Measurements from ENCODE around the gene HTRA2. TPM values are rescaled to one million over a fixed set of nuclear protein-coding genes. Genes with fewer than 3 reads are reported as not detected.
A peak's percentile ranks its signal among the peaks of the same experiment; 100 is the strongest.

The HTRA2 gene
- total RNA-seq, 1 donor from 2014 or later, result 53.1 TPM

GRCh38 chr2:74532222-74532621 is 2.5 kb downstream of the HTRA2 start:
- ChIA-PET POLR2A (interaction anchor here (0.7 to 8.8 kb wide), 10 partner anchors 24 to 354 kb away, joined by 3 to 63 read pairs (median 7); partner anchors contain the start of genes CCDC142, INO80B, MOB1A and MRPL53), CTCF (interaction anchor here (0.7 to 4.4 kb wide), 17 partner anchors 25 to 705 kb away, joined by 3 to 34 read pairs (median 3); partner anchors contain the start of genes CCDC142, LBX2, MRPL53 and PCGF1)
- Mint-ChIP-seq H3K27me3 (no peaks in the 10 kb centered on the region), H3K4me1 (peaks cover 41% of the 10 kb centered on the region), H3K9me3 (no peaks in the 10 kb centered on the region), H3K27ac (peak overlapping the region; percentile 96), H3K36me3 (ENCODE audit: low read depth) (peaks cover 49% of the 10 kb centered on the region), H3K4me3 (peak overlapping the region; percentile 56)
- ATAC-seq (ENCODE audit: low read depth) (no peak), DNase-seq (no peak)
- intact Hi-C loops (cut with micrococcal nuclease), result loop anchor here (5.0 kb wide), 2 partner anchors 195 to 335 kb away; partner anchors contain the start of gene MTHFD2
- TF ChIP-seq, protein P1, sequence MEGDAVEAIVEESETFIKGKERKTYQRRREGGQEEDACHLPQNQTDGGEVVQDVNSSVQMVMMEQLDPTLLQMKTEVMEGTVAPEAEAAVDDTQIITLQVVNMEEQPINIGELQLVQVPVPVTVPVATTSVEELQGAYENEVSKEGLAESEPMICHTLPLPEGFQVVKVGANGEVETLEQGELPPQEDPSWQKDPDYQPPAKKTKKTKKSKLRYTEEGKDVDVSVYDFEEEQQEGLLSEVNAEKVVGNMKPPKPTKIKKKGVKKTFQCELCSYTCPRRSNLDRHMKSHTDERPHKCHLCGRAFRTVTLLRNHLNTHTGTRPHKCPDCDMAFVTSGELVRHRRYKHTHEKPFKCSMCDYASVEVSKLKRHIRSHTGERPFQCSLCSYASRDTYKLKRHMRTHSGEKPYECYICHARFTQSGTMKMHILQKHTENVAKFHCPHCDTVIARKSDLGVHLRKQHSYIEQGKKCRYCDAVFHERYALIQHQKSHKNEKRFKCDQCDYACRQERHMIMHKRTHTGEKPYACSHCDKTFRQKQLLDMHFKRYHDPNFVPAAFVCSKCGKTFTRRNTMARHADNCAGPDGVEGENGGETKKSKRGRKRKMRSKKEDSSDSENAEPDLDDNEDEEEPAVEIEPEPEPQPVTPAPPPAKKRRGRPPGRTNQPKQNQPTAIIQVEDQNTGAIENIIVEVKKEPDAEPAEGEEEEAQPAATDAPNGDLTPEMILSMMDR (IDR thresholded peaks at IDR 0.05), result no peak

- intact Hi-C loops (cut with micrococcal nuclease), result loop anchor here (5.0 kb wide), 2 partner anchors 196 to 336 kb away; partner anchors contain the start of gene MTHFD2
- H3K27ac Mint-ChIP-seq, result no peak overlapping the region
- CTCF ChIA-PET, result interaction anchor here (1.1 to 4.4 kb wide), 4 partner anchors 55 to 284 kb away, joined by 3 to 34 read pairs (median 7); no protein-coding TSS in a partner anchor
- TF ChIP-seq, protein P1 (IDR thresholded peaks at IDR 0.05), result no peak
- H3K9me3 Mint-ChIP-seq, result no peaks in the 10 kb centered on the region
- POLR2A ChIA-PET, result interaction anchor here (0.7 to 8.8 kb wide), 4 partner anchors 18 to 76 kb away, joined by 3 to 63 read pairs (median 22); partner anchors contain the start of genes CCDC142, TTC31 and WBP1
- H3K27me3 Mint-ChIP-seq, result no peaks in the 10 kb centered on the region
- no peak for ATAC-seq (ENCODE audit: low read depth)
- no peak overlapping the region for H3K4me3 Mint-ChIP-seq
- H3K36me3 Mint-ChIP-seq (ENCODE audit: low read depth), result peaks cover 36% of the 10 kb centered on the region
- no peak for DNase-seq
- peaks cover 41% of the 10 kb centered on the region for H3K4me1 Mint-ChIP-seq
Observed at GRCh38 chr2:74533464-74533863, 3.7 kb downstream of the HTRA2 start.

GRCh38 chr2:74534411-74534810 is 4.7 kb downstream of the HTRA2 start:
- no peaks in the 10 kb centered on the region for H3K27me3 Mint-ChIP-seq
- intact Hi-C loops (cut with micrococcal nuclease), result loop anchor here (5.0 kb wide), 2 partner anchors 197 to 337 kb away; partner anchors contain the start of gene MTHFD2
- H3K36me3 Mint-ChIP-seq (ENCODE audit: low read depth), result peaks cover 31% of the 10 kb centered on the region
- ChIA-PET CTCF (interaction anchor here (0.7 to 4.4 kb wide), 3 partner anchors 52 to 182 kb away, joined by 3 to 34 read pairs (median 3); partner anchors contain the start of genes CCDC142 and TTC31), POLR2A (interaction anchor here (8.8 kb wide), 1 partner anchor 52 kb away, joined by 63 read pairs; the partner anchor contains the start of genes CCDC142 and TTC31)
- peaks cover 2% of the 10 kb centered on the region for H3K9me3 Mint-ChIP-seq
- ATAC-seq (ENCODE audit: low read depth) (no peak), DNase-seq (no peak)
- H3K4me3 Mint-ChIP-seq, result no peak overlapping the region
- H3K27ac Mint-ChIP-seq, result no peak overlapping the region
- TF ChIP-seq, protein P1 (IDR thresholded peaks at IDR 0.05), result no peak
- H3K4me1 Mint-ChIP-seq, result peaks cover 43% of the 10 kb centered on the region

- DNase-seq (no peak), ATAC-seq (ENCODE audit: low read depth) (no peak)
- Mint-ChIP-seq H3K36me3 (ENCODE audit: low read depth) (peaks cover 28% of the 10 kb centered on the region), H3K9me3 (peaks cover 2% of the 10 kb centered on the region), H3K27me3 (no peaks in the 10 kb centered on the region), H3K4me1 (peaks cover 50% of the 10 kb centered on the region), H3K4me3 (no peak overlapping the region), H3K27ac (no peak overlapping the region)
- ChIA-PET POLR2A (interaction anchor here (1.1 kb wide), 1 partner anchor 41 kb away, joined by 3 read pairs; no protein-coding TSS in a partner anchor), CTCF (no interaction called here)
- TF ChIP-seq, protein P1 (IDR thresholded peaks at IDR 0.05), result no peak
- intact Hi-C loops (cut with micrococcal nuclease), result no loop called here
Observed at GRCh38 chr2:74535440-74535965, 5.8 kb downstream of the HTRA2 start.

Measured in activated B cell treated with CpG ODN at 0.5 μM for 24 hours (primary cell).